A549 (cell line): ENCODE data around the gene LST1. TPM values are rescaled to one million over a fixed set of nuclear protein-coding genes. Genes with fewer than 3 reads are reported as not detected.

Experiments used
- ATAC-seq, 2 experiments: fragments of 200-7000 bp in 1 of 2; fragments of >200 bp in 1 of 2; cut with Nextera tagmentation in 1 of 2; cut with Tn5 transposase in 1 of 2; 3 replicates each; pipeline versions ENCODE4 v1.8.0 to v1.9.1; 2018 to 2020; ENCODE audit warnings: mild to moderate bottlenecking in 1 of 2, moderate library complexity in 1 of 2
- CTCF ChIA-PET: fragments of 300-600 bp; sonication (Branson Sonifier 250); formaldehyde crosslinking; extraction: SDS; loops from one replicate; lab custom pipeline; 2021; ENCODE audit warnings: antibody characterized with exemption, inconsistent platforms; lab: Yijun Ruan, JAX
- POLR2A ChIA-PET: fragments of 350-600 bp; formaldehyde crosslinking; extraction: SDS; loops from one replicate; lab custom pipeline; 2021; ENCODE audit warnings: antibody characterized with exemption, inconsistent platforms; lab: Yijun Ruan, JAX
- DNase-seq, 2 experiments: peaks; one replicate each; pipeline versions ENCODE4 v3.0.0 to v3.0.0-alpha.2; 2011 to 2016; ENCODE audit warnings: low read depth in 1 of 2, low spot score in 1 of 2
- FAIRE-seq: peaks from 2 replicates; lab custom pipeline; 2011; peaks lifted over from hg19 to GRCh38; lab: Jason Lieb, UNC
- H3K27ac ChIP-seq, 2 experiments: fragments of >200 bp; sonication (Bioruptor Twin); formaldehyde crosslinking; 3 replicates each; pipeline ENCODE4 v1.5.1; 2016 to 2017
- H3K4me1 ChIP-seq: fragments of >200 bp; sonication (Bioruptor Twin); formaldehyde crosslinking; 3 replicates; pipeline ENCODE4 v1.6.1; 2016
- H3K4me2 ChIP-seq: fragments of >200 bp; sonication (Bioruptor Twin); formaldehyde crosslinking; 3 replicates; pipeline ENCODE4 v1.6.1; 2016
- H3K4me3 ChIP-seq: fragments of >200 bp; sonication (Bioruptor Twin); formaldehyde crosslinking; 3 replicates; pipeline ENCODE4 v1.5.1; 2016
- H3K9me3 ChIP-seq: fragments of >200 bp; sonication (Bioruptor Twin); formaldehyde crosslinking; 3 replicates; pipeline ENCODE4 v1.6.1; 2016
- CEBPB ChIP-seq, 2 experiments: fragments of >200 bp in 1 of 2; sonication (Bioruptor Twin) in 1 of 2; formaldehyde crosslinking in 1 of 2; IDR thresholded peaks; 2 replicates each; pipeline ENCODE4 v1.6.1; 2012 to 2016
- EHMT2 ChIP-seq: fragments of 200-600 bp; sonication (generic); IDR thresholded peaks from 2 replicates; pipeline ENCODE4 v1.6.1; 2016; ENCODE audit warnings: antibody characterized with exemption, low read depth, mild to moderate bottlenecking, moderate library complexity
- EP300 ChIP-seq, 2 experiments: fragments of >200 bp; sonication (Bioruptor Twin); formaldehyde crosslinking; IDR thresholded peaks; 2 replicates in 1 of 2; 3 replicates in 1 of 2; pipeline ENCODE4 v1.6.1; 2016 to 2017
- ESRRA ChIP-seq: fragments of 150-350 bp; IDR thresholded peaks from 2 replicates; pipeline ENCODE4 v1.6.1; 2014; ENCODE audit warnings: mild to moderate bottlenecking, low read length, borderline replicate concordance
- FOSB ChIP-seq: fragments of 250-450 bp; sonication (Bioruptor Pico); IDR thresholded peaks from 2 replicates; pipeline ENCODE4 v1.5.0; 2020; ENCODE audit warnings: mild to moderate bottlenecking, moderate library complexity
- FOSL2 ChIP-seq, 2 experiments: fragments of 450-650 bp in 1 of 2; fragments of >200 bp in 1 of 2; sonication (Bioruptor Twin) in 1 of 2; formaldehyde crosslinking; IDR thresholded peaks; 2 replicates each; pipeline versions ENCODE4 v1.5.0 to v1.6.1; 2016 to 2020; ENCODE audit warnings: mild to moderate bottlenecking in 1 of 2, moderate library complexity in 1 of 2
- FOXS1 ChIP-seq: fragments of 250-450 bp; sonication (Bioruptor Pico); IDR thresholded peaks from 2 replicates; pipeline ENCODE4 v1.5.0; 2020; ENCODE audit warnings: mild to moderate bottlenecking, moderate library complexity
- HDAC2 ChIP-seq: fragments of 200-600 bp; sonication (generic); IDR thresholded peaks from 2 replicates; pipeline ENCODE4 v1.6.1; 2016
- HEYL ChIP-seq: fragments of 250-450 bp; sonication (Bioruptor Pico); IDR thresholded peaks from 2 replicates; pipeline ENCODE4 v1.8.0; 2021; ENCODE audit warnings: mild to moderate bottlenecking, moderate library complexity
- HOXA7 ChIP-seq: fragments of 250-450 bp; sonication (Bioruptor Pico); IDR thresholded peaks from 2 replicates; pipeline ENCODE4 v1.5.0; 2020; ENCODE audit warnings: mild to moderate bottlenecking, moderate library complexity
- KDM1A ChIP-seq: fragments of 200-600 bp; sonication (generic); IDR thresholded peaks from 2 replicates; pipeline ENCODE4 v1.6.1; 2016; ENCODE audit warnings: low read depth, mild to moderate bottlenecking
- MAZ ChIP-seq: fragments of 150-350 bp; IDR thresholded peaks from 2 replicates; pipeline ENCODE4 v1.6.1; 2014; ENCODE audit warnings: antibody characterized with exemption, low read depth, low read length, borderline replicate concordance
- NFE2L2 ChIP-seq: fragments of 150-350 bp; conservative IDR thresholded peaks from 2 replicates; pipeline ENCODE4 v1.6.1; 2014; ENCODE audit warnings: low read length
- PHF8 ChIP-seq: fragments of 200-600 bp; sonication (generic); IDR thresholded peaks from 2 replicates; pipeline ENCODE4 v1.6.1; 2016; ENCODE audit warnings: low read depth, mild to moderate bottlenecking, antibody characterized with exemption, moderate library complexity, borderline replicate concordance
- POLR2A ChIP-seq: IDR thresholded peaks from 2 replicates; pipeline ENCODE4 v1.6.1; 2012; ENCODE audit warnings: mild to moderate bottlenecking, low read length
- POLR2AphosphoS2 ChIP-seq: conservative IDR thresholded peaks from 2 replicates; pipeline ENCODE4 v1.6.1; 2012; ENCODE audit warnings: low read length, improper control_type of control experiment, inconsistent platforms
- RAD21 ChIP-seq, 2 experiments: fragments of >200 bp in 1 of 2; sonication (Bioruptor Twin) in 1 of 2; formaldehyde crosslinking in 1 of 2; IDR thresholded peaks in 1 of 2; conservative IDR thresholded peaks in 1 of 2; 2 replicates in 1 of 2; 3 replicates in 1 of 2; pipeline ENCODE4 v1.6.1; 2012 to 2018; ENCODE audit warnings: inconsistent platforms in 1 of 2
- REST ChIP-seq: fragments of 200-600 bp; sonication (generic); IDR thresholded peaks from 2 replicates; pipeline ENCODE4 v1.6.1; 2016; ENCODE audit warnings: antibody characterized with exemption, mild to moderate bottlenecking, moderate library complexity
- RFX5 ChIP-seq: fragments of 450-650 bp; IDR thresholded peaks from 2 replicates; pipeline ENCODE4 v1.7.1; 2014; ENCODE audit warnings: antibody characterized with exemption, mild to moderate bottlenecking, moderate library complexity
- RNF2 ChIP-seq: fragments of 200-600 bp; sonication (generic); IDR thresholded peaks from 2 replicates; pipeline ENCODE4 v1.6.1; 2016; ENCODE audit warnings: low read depth, mild to moderate bottlenecking, antibody characterized with exemption, moderate library complexity, borderline replicate concordance
- TP53 ChIP-seq: fragments of 250-450 bp; sonication (Bioruptor Pico); IDR thresholded peaks from 2 replicates; pipeline ENCODE4 v1.5.0; 2021; ENCODE audit warnings: mild to moderate bottlenecking, moderate library complexity
- USF2 ChIP-seq: fragments of 450-650 bp; IDR thresholded peaks from 2 replicates; pipeline ENCODE4 v1.6.1; 2014; ENCODE audit warnings: antibody characterized with exemption
- WGBS: methylation state at CpG from one replicate; pipeline ENCODE4 v1.1.6; 2017; ENCODE audit errors: missing lambda C conversion rate; 5-methylcytosine and 5-hydroxymethylcytosine counted together
- polyA plus RNA-seq, 4 experiments: library from polyadenylated mRNA; depleted of rRNA in 3 of 4; stranded (reverse); fragments of >200 nt; fragmentation: RNase III in 1 of 4; extraction: RNeasy Plus Mini Kit Qiagen cat#74134 plus additional on column Dnase treatment in 1 of 4; gene quantifications; 2 replicates in 3 of 4; 3 replicates in 1 of 4; pipeline ENCODE4 v1.2.3, GENCODE V29; 2011 to 2017
- TF ChIP-seq, protein P1 (sequence below): fragments of 250-450 bp; sonication (Bioruptor Pico); IDR thresholded peaks from 2 replicates; pipeline ENCODE4 v1.5.0; 2020; ENCODE audit warnings: low read depth, mild to moderate bottlenecking, moderate library complexity
- TF ChIP-seq, protein P2 (sequence below): IDR thresholded peaks from 2 replicates; pipeline ENCODE4 v1.6.1; 2012

The LST1 gene
- polyA plus RNA-seq, 2 of the 4 experiments (the other 2 are of a cell fraction), result 0.19 to 0.26 TPM

GRCh38 chr6:31575952-31576685 is 10.0 kb upstream of the LST1 start:
- Histone ChIP-seq H3K4me3 (no peak overlapping the region), H3K9me3 (no peaks in the 10 kb centered on the region), H3K4me1 (no peaks in the 10 kb centered on the region), H3K4me2 (no peak overlapping the region), H3K27ac (no peak overlapping the region)
- ATAC-seq, result no peak
- WGBS, result 78% methylated on average over 8 of the region's 8 CpGs
- no peak for TF ChIP-seq RAD21 (conservative IDR thresholded peaks at IDR 0.05 in 1 of 2, IDR thresholded peaks at IDR 0.05 in 1 of 2)
- no peak for TF ChIP-seq ESRRA
- no peak for TF ChIP-seq HDAC2
- ChIA-PET CTCF (interaction anchor here (1.4 to 18.3 kb wide), 5 partner anchors 8 to 29 kb away, joined by 4 to 338 read pairs (median 19); partner anchors contain the start of genes ATP6V1G2, NCR3 and NFKBIL1), POLR2A (no interaction called here)
- FAIRE-seq, result no peak
- DNase-seq, result no peak

GRCh38 chr6:31576897-31577578 is 9.0 kb upstream of the LST1 start:
- no peak overlapping the region for H3K27ac ChIP-seq
- no peak for FAIRE-seq
- CTCF ChIA-PET, result interaction anchor here (1.4 to 18.3 kb wide), 5 partner anchors 7 to 30 kb away, joined by 4 to 338 read pairs (median 19); partner anchors contain the start of genes ATP6V1G2, NCR3 and NFKBIL1
- no peak for TF ChIP-seq RAD21 (conservative IDR thresholded peaks at IDR 0.05 in 1 of 2, IDR thresholded peaks at IDR 0.05 in 1 of 2)
- TF ChIP-seq HOXA7 (CRISPR knock-in tag), result no peak
- no peak for TF ChIP-seq RFX5
- no peak for TF ChIP-seq POLR2A
- no peak for TF ChIP-seq MAZ
- no peak for TF ChIP-seq TP53
- no peak for TF ChIP-seq EHMT2
- no peak for TF ChIP-seq PHF8
- no peak for TF ChIP-seq NFE2L2
- no peak for TF ChIP-seq REST
- no peak for TF ChIP-seq FOSB (CRISPR knock-in tag)
- TF ChIP-seq POLR2AphosphoS2, result no peak
- TF ChIP-seq, all 56 proteins: peak for 0
- no peak for DNase-seq
- POLR2A ChIA-PET, result no interaction called here
- WGBS, result 75% methylated on average over 11 of the region's 19 CpGs
- no peak overlapping the region for H3K4me3 ChIP-seq
- H3K9me3 ChIP-seq, result no peaks in the 10 kb centered on the region
- ATAC-seq, result no peak
- peaks cover 6% of the 10 kb centered on the region; the same call in 1 of the 3 replicates for H3K4me1 ChIP-seq
- H3K4me2 ChIP-seq, result no peak overlapping the region

DNA sequence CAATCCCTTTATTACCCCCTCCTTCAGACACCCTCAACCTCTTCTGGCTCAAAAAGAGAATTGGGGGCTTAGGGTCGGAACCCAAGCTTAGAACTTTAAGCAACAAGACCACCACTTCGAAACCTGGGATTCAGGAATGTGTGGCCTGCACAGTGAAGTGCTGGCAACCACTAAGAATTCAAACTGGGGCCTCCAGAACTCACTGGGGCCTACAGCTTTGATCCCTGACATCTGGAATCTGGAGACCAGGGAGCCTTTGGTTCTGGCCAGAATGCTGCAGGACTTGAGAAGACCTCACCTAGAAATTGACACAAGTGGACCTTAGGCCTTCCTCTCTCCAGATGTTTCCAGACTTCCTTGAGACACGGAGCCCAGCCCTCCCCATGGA is 8.5 kb upstream of the LST1 start:
- Histone ChIP-seq H3K27ac (no peak overlapping the region), H3K4me3 (no peak overlapping the region), H3K9me3 (no peaks in the 10 kb centered on the region), H3K4me2 (no peak overlapping the region), H3K4me1 (peaks cover 6% of the 10 kb centered on the region; the same call in 1 of the 3 replicates)
- ChIA-PET POLR2A (no interaction called here), CTCF (interaction anchor here (5.3 to 18.3 kb wide), 3 partner anchors 17 to 31 kb away, joined by 18 to 338 read pairs (median 56); partner anchors contain the start of genes ATP6V1G2, NCR3 and NFKBIL1)
- 76% methylated on average over 2 of the region's 3 CpGs for WGBS
- DNase-seq, result no peak
- TF ChIP-seq RAD21 (conservative IDR thresholded peaks at IDR 0.05 in 1 of 2, IDR thresholded peaks at IDR 0.05 in 1 of 2) (no peak), CEBPB (IDR thresholded peaks at IDR 0.05) (no peak), USF2 (no peak), FOXS1 (CRISPR knock-in tag) (no peak), RNF2 (no peak), KDM1A (no peak), MAZ (no peak), EP300 (IDR thresholded peaks at IDR 0.05) (no peak), POLR2A (no peak), HEYL (CRISPR knock-in tag) (no peak), FOSL2 (IDR thresholded peaks at IDR 0.05) (no peak), FOSL2 (CRISPR knock-in tag; IDR thresholded peaks at IDR 0.05) (no peak), HOXA7 (CRISPR knock-in tag) (no peak)
- TF ChIP-seq, protein P1, sequence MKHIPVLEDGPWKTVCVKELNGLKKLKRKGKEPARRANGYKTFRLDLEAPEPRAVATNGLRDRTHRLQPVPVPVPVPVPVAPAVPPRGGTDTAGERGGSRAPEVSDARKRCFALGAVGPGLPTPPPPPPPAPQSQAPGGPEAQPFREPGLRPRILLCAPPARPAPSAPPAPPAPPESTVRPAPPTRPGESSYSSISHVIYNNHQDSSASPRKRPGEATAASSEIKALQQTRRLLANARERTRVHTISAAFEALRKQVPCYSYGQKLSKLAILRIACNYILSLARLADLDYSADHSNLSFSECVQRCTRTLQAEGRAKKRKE (CRISPR knock-in tag), result no peak
- TF ChIP-seq, protein P2, sequence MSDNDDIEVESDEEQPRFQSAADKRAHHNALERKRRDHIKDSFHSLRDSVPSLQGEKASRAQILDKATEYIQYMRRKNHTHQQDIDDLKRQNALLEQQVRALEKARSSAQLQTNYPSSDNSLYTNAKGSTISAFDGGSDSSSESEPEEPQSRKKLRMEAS, result no peak
- no peak for FAIRE-seq
- no peak for ATAC-seq
